CD1c-positive myeloid dendritic cell (primary cell): ENCODE measurements around the gene NUPR1.
"Not testable (repeated sequence)": the region's sequence is repeated elsewhere in the genome, so short reads cannot be mapped to it uniquely, and the experiment has no call there.

Source experiments
- DNase-seq: peaks from one replicate; pipeline ENCODE4 v3.0.0-alpha.2; 2016; ENCODE audit errors: extremely low spot score

Gene NUPR1

DNA sequence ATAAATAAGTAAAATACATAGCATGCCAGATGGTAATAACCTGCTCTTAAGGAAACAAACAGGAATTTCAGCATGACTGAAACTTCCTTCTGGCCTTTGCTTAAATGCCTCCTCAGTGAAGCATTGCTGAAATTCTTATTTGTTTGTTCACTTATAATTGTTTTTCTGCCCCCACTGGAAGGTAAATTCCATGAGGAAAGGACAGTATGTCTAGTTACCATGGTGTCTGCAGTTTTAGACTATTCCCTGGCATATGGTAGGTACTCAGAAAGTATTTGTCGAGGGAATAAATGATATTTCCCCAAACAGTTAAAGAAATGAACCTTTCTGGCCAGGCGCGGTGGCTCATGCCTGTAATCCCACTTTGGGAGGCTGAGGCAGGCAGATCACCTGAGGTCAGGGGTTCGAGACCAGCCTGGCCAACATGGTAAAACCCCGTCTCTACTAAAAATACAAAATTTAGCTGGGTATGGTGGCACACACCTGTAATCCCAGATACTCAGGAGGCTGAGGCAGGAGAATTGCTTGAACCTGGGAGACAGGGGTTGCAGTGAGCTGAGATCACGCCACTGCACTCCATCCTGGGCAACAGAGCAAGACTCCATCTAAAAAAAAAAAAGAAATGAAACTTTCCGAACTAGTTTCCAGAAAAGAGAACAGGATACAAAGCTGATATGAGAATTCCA is 11.5 kb downstream of the NUPR1 start:
- DNase-seq = not testable (repeated sequence)

GRCh38 chr16:28526201-28527099 is 12.3 kb downstream of the NUPR1 start:
- no peak for DNase-seq

DNA sequence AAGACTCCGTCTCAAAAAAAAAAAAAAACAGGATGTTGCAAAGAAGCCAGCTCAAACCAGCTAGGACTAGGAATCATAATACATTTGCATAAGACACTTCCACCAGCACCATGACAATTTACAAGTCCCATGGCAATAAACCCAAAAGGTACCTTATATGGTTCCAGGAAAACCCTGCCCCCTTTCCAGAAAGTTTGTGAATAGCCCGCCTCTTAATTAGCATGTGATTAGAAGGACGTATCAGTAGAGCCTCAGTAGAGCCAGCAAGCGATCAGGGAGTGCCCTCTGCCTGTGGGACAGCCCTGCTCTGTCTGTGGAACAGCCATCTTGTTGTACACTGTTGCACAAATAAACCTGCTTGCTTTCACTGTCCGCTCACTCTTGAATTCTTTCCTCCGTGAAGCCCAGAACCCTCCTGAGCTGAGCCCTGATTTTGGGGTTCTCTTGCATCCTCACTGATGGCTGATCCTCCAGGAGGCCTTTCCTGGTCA is 14.0 kb downstream of the NUPR1 start:
- peak; percentile 44 for DNase-seq

- no peak for DNase-seq
Measured at GRCh38 chr16:28522792-28523191, 16.0 kb downstream of the NUPR1 start.

- no peak for DNase-seq
Measured at GRCh38 chr16:28521436-28521835, 17.3 kb downstream of the NUPR1 start.

GRCh38 chr16:28520672-28521071 is 18.1 kb downstream of the NUPR1 start:
- no peak for DNase-seq

DNA sequence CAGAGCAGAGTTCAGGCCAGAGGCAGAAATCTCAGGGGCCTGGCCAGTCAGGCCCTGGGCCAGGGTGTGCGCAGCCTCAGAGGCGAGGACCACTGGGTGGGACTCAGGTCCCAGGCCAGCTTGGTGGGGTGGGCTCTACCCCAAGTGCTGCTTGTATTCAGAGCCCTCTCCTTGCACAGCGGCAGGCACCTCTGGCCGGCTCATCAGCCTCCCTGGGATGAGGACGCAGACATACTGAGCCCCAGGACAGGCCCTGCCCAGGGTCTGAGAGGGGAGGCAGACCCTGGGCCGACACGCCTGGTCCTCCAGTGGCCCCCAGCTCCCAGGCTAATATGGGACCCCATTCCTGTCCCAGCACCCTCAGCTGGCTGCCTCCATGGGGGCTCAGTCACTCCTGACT is 24.5 kb downstream of the NUPR1 start:
- DNase-seq = no peak

DNA sequence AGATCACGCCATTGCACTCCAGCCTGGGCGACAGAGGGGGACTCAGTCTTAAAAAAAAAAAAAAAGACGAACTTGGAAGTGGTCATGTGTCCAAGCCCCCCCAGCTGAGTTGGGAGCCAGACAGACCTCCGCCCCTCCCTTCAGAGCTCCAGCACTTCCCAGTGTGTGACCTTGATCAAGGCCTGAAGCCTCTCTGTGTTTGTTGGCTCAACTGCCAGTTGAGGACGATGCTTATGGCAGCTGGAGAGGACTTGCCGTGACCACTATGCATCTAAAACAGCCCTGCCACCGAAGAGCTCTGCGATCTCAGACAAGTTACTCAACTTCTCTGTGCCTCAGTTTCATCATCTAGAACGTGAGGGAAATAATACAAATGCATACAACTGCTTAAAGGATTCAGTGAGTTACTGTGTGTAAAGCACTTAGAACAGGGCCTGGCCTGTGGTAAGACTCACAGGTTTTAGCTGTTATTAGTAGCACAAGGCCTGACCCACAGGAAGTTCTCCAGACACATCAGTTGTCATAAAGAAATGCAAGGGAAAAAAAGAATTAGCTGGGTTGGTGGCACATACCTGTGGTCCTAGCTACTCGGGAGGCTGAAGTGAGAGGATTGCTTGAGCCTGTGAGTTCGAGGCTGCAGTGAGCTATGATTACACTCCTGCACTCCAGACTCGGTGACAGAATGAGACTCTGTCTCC is 25.1 kb downstream of the NUPR1 start:
- DNase-seq = no peak

DNA sequence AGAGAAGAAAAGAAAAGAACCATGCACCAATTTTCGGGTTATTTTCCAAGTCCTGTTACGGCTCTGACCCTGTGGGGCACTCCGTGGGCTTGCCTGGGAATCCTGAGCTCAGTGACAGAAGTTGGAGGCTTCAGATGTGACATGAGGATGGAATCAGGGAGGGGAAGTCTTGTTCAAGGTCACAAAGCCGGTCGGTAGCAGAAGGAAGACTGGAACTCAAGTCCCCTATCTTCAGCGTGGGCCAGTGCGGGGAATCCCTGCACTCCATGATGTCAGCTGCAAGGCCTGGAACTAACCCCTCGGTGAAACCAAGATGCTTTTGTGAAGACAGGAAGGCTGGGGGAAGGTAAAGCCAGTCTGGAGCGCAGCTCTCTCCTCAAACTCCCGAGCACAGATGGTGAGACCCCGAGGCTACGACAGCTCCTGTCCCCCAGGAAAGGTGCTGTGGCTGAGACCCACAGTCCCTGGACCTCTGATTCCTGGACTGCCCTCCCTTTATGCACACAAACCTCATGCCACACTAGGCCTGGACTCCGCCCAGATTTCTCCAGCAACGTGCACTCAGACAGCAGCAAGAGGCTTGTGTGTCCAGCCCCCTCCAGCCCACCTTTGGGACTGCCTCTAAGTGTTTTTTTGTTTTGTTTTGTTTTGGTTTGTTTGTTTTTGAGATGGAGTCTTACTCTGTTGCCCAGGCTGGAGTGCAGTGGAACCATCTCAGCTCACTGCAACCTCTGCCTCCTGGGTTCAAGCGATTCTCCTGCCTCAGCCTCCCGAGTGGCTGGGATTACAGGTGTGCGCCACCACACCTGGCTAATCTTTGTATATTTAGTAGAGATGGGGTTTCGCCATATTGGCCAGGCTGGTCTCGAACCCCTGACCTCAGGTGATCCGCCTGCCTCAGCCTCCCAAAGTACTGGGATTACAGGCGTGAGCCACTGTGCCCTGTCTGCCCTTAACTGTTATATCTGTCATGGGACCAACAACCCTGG is 26.7 kb downstream of the NUPR1 start:
- DNase-seq = no peak

GRCh38 chr16:28511031-28511430 is 27.7 kb downstream of the NUPR1 start:
- no peak for DNase-seq

GRCh38 chr16:28505489-28506137 is 33.2 kb downstream of the NUPR1 start:
- DNase-seq = no peak

GRCh38 chr16:28504707-28505404 is 33.9 kb downstream of the NUPR1 start:
- DNase-seq = no peak

DNA sequence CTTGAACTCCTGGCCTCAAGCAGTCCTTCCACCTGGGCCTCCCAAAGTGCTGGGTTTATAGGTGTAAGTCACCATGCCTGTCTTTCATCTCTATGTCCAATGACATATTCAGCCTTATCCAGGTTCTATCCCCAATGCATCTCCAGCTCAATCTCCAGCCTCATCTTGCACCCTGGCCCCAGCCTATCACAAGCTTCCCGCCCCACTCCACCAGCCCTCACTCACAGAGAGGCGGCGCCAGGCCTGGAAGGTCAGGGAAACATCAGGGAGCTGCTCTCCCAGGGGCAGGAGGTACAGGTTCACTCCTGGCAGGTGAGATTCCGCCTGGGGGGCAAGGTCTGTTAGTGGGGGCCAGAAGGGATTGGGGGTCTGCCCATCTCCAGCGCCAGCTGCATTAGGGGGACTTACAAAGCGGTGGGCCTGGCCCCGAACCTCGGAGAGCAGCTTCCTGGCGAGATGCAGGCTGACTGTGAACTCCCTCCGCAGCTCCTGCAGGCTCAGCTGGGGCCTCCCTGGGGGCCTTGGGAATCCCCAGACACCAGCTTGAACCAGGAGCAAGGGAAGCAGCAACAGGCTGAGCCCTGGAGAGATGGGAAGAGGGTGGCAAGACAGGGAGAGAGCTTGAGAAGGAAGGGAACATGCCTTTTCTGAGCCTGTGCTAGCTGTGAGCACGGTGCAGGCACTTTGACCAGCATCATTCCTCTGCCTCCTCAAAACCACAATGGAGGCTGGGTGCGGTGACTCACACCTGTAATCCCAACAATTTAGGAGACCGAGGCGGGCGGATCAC is 35.1 kb downstream of the NUPR1 start:
- DNase-seq = no peak

GRCh38 chr16:28502290-28502689 is 36.5 kb downstream of the NUPR1 start:
- DNase-seq = no peak

DNA sequence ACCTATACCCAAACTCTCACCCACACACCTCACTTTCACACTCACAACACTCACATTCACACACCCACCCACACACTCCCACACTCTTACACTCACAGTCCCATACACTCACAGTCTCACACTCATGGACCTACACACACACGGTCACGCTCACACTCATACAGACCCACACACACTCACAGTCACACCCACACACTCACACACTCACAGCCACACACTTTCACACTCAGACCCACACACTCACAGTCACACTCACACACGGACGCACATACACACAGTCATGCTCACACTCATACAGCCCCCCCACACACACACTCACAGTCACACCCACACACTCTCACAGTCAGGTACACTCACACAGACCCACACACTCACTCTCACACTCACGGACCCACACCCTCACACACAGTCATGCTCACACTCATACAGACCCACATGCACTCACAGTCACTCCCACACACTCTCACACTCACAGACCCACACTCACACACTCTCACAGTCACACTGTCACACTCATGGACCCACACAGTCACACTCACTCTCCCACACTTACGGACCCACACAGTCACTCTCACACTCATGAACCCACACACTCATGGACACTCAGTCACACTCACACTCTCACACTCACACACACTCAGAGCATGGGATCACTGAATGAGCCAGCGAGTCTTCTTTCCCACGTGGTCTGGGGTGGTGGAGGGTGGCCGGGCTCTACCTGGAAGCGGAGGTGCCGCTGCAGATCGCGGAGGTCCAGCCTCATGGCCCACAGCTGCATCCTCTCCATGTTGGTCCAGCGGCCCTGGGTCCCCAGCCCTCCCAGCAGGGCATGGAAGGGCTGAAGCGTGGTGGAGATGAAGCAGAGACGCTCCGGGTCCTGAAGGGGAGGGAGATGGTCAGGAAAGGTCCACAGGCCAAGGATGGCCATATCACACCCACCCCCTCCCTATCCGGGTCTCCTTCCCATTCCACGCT is 37.2 kb downstream of the NUPR1 start:
- no peak for DNase-seq

GRCh38 chr16:28500476-28501180 is 38.1 kb downstream of the NUPR1 start:
- not testable (repeated sequence) for DNase-seq

DNA sequence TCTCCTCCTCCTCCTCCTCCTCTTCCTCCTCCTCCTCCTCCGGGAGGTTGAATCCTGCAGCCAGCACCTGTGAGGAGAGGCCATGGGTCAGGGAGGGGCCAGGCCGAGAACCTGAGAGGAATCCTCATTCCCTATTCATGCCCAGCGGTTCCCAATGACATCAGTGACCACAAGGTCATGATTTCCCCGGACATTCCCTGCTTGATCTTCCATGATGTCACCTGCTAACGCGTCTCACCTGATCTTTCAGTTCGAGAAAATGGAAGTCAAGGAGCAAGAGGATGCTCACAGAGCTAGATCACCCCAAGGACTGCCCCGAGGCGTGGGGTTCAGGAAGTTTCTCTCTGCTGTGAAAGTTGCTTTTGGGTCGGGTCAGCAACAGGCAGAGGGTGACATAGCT is 38.9 kb downstream of the NUPR1 start:
- no peak for DNase-seq
